HUES64 (cell line): ENCODE results near the gene CDH4.

Experiments
- H3K27ac ChIP-seq: 2 replicates; pipeline ENCODE4 v1.7.0; 2013; ENCODE audit warnings: low read depth, low read length, inconsistent platforms
- H3K27me3 ChIP-seq: 2 replicates; pipeline ENCODE4 v1.6.1; 2013; ENCODE audit warnings: mild to moderate bottlenecking, low read length; ENCODE audit not compliant: insufficient read depth
- H3K36me3 ChIP-seq: 2 replicates; pipeline ENCODE4 v1.6.1; 2013; ENCODE audit warnings: mild to moderate bottlenecking, low read length; ENCODE audit not compliant: insufficient read depth
- H3K4me1 ChIP-seq: 2 replicates; pipeline ENCODE4 v1.6.1; 2013; ENCODE audit warnings: mild to moderate bottlenecking, low read length, moderate library complexity; ENCODE audit not compliant: insufficient read depth
- H3K4me3 ChIP-seq: 2 replicates; pipeline ENCODE4 v1.5.1; 2013; ENCODE audit warnings: mild to moderate bottlenecking, low read length, moderate library complexity
- H3K9ac ChIP-seq: 2 replicates; pipeline ENCODE4 v1.6.1; 2013; ENCODE audit warnings: mild to moderate bottlenecking, low read depth, low read length
- H3K9me3 ChIP-seq: 2 replicates; pipeline ENCODE4 v1.6.1; 2013; ENCODE audit warnings: low read depth, low read length; ENCODE audit not compliant: insufficient read depth
- WGBS: fragments of 150-250, 120-280 bp; methylation state at CpG from one replicate; pipeline ENCODE4 v1.1.7; 2013; ENCODE audit warnings: missing lambda C conversion rate; 5-methylcytosine and 5-hydroxymethylcytosine counted together

The CDH4 gene

DNA sequence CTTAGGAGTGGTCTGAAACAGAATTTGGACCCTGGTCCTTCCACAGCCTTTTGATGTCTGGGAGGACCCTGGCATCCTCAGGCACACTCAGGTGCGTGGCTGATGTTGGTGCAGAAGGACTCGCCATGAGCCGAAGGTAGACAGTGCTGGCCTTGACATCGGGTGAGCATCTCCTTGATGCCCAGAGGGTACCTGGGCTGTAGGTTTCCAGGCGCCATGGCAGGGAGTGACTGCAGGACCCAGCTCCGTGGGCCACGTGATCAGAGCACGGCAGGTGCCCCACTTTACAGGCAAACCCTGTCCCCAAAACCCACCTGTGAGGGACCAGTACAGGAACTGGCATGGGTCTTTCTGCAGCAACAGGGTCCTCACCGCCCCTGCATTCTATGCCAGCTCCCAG lies 319.2 kb downstream of the CDH4 start:
- H3K4me3 ChIP-seq = no peak overlapping the region
- H3K9ac ChIP-seq = no peak overlapping the region
- H3K27me3 ChIP-seq = no peaks in the 10 kb centered on the region
- H3K4me1 ChIP-seq = peaks cover 27% of the 10 kb centered on the region
- H3K9me3 ChIP-seq = no peaks in the 10 kb centered on the region
- H3K36me3 ChIP-seq = no peaks in the 10 kb centered on the region
- no peak overlapping the region for H3K27ac ChIP-seq
- WGBS = 95% methylated on average over 9 of the region's 9 CpGs

DNA sequence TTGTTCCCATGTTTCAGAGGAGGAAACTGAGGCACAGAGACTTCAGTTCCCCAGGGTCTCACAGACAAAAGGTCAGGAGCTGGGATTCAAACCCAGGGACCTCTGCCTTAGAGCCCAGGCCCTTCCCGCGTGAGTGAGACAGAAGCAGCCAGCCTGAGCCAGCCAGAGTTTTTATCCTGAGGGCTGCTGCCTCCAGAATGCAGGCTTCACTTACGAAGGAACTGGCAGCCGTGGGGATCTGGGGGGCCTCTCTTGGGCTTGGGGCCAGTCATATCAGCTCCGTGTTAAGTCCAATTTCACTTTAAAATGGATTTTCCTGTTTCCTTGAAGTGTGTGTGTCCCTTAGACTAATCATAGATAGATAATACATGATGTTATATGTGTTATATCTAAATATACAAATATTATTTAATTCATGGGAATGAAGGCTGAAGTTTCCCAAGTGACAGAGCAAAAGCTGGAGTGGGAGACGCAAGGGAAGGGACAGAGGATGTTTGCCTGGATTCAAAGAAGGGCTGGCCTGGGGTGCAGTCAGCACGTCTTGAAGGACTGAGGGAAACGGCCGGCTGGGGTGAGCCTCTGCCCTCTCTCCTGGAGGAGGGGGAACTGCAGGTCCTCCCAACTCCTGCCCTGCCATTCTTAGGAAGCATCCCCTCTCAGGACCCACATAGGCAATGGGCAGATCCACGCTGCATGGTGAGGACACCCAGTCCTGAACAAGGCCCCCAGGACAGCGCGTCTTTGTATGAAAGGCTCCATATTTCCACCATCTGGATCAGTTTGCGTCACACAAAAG lies 320.1 kb downstream of the CDH4 start:
- H3K4me3 ChIP-seq = no peak overlapping the region
- no peaks in the 10 kb centered on the region for H3K27me3 ChIP-seq
- no peaks in the 10 kb centered on the region for H3K9me3 ChIP-seq
- no peak overlapping the region for H3K9ac ChIP-seq
- WGBS = 90% methylated on average over 13 of the region's 13 CpGs
- H3K4me1 ChIP-seq = peaks cover 18% of the 10 kb centered on the region
- H3K36me3 ChIP-seq = no peaks in the 10 kb centered on the region
- no peak overlapping the region for H3K27ac ChIP-seq

DNA sequence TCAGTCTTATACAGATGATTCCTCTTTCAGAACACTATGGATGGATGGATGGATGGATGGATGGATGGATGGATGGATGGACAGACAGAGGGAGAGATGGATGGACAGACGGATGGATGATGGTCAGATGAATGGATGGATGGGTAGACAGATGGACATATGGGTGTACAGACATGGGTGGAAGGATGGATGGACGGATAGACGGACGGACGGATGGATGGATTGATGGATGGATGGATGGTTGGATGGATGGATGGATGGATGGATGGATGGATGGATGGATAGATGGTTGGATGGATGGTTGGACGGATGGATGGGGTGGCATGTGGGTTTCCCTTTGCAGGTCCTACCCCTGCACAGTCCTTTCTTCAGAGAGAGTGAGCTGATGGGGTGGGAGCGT lies 320.7 kb downstream of the CDH4 start:
- Histone ChIP-seq H3K4me1 (peaks cover 12% of the 10 kb centered on the region; the same call in 1 of the 2 replicates), H3K4me3 (no peak overlapping the region), H3K27me3 (no peaks in the 10 kb centered on the region), H3K36me3 (no peaks in the 10 kb centered on the region), H3K9me3 (no peaks in the 10 kb centered on the region), H3K9ac (no peak overlapping the region), H3K27ac (no peak overlapping the region)
- 80% methylated on average over 7 of the region's 7 CpGs for WGBS

DNA sequence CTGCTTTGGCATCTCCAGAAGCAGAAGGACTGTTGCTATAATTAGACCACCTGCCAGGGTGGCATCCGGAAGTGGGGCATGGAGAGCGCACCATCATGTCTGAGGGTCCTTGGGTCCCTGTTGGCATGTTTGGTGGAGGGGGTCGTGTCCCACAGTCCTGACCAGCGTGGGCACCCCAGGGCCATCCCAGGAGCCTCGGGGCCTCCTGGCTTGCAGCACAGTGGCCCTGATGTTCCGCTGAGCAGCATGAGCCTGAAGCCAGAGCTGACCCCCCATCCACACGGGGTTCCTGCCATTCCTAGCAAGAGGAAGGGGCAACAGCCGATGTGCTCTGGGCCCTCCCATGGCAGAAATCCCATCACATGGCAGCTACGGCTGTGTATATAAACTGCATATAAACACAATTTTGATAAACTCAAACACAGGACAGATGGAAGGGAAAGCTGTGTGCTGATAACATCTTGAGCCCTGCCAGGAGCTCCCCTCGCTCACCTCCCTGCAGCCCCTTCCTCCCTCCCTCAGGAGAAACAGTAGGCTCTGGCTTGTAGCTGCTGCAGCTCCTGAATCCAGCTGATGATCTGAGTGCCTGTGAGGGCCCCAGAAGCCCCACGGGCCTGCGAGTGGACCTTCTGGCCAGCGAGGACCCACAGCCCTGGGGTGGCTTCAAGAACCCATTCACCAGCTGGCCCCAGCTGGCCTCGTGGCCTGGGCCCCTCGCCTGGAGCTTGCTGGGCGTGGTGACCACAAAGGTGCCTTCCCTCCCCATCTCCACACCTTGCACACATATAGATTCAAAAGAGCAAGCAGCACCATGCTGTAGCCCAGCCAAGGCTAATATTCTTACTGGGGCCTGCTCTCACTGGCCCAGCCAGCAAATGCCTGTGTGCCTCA lies 321.6 kb downstream of the CDH4 start:
- H3K4me3 ChIP-seq = no peak overlapping the region
- H3K27me3 ChIP-seq = no peaks in the 10 kb centered on the region
- H3K9ac ChIP-seq = no peak overlapping the region
- no peak overlapping the region for H3K27ac ChIP-seq
- no peaks in the 10 kb centered on the region for H3K36me3 ChIP-seq
- WGBS = 94% methylated on average over 16 of the region's 16 CpGs
- H3K9me3 ChIP-seq = no peaks in the 10 kb centered on the region
- H3K4me1 ChIP-seq = peaks cover 12% of the 10 kb centered on the region; the same call in 1 of the 2 replicates

DNA sequence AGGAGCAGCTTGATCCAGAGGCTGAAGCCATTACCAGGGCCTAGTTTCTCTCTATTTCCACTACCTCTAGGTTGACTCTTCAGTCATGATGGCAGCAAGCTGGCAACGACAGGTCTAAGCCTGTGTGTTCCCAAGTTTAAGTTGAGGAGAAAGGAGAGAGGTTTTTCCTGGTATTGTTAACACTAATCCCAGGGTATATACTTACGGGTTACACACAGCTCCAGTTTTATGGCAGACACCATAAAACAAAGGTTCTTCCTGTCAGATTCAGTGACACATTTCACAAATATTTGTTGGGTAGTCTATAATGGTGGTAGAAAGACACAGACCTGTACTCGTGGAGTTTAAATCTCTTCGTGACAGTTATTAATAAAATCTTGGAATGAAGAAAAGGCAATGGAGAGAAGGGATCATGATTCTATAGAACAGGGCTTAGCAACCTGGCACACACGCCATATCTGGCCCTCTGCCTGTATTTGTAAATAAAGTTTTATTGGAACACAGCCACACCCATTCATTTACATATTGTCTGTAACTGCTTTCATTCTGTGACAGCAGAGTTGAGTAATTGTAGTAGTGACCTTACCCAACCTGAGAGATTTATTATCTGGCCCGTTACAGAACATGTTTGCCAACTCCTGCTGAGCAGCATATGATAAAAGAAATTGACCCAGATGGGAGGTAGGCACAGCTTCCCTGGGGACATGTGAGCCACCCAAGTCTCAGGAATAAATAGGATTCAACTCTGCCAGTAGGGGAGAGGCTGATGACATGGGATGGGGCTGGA lies 323.3 kb downstream of the CDH4 start:
- Histone ChIP-seq H3K4me3 (no peak overlapping the region), H3K27ac (no peak overlapping the region), H3K27me3 (no peaks in the 10 kb centered on the region), H3K4me1 (peaks cover under 1% of the 10 kb centered on the region; the same call in 1 of the 2 replicates), H3K36me3 (no peaks in the 10 kb centered on the region), H3K9me3 (no peaks in the 10 kb centered on the region), H3K9ac (no peak overlapping the region)
- 68% methylated on average over 4 of the region's 6 CpGs for WGBS

DNA sequence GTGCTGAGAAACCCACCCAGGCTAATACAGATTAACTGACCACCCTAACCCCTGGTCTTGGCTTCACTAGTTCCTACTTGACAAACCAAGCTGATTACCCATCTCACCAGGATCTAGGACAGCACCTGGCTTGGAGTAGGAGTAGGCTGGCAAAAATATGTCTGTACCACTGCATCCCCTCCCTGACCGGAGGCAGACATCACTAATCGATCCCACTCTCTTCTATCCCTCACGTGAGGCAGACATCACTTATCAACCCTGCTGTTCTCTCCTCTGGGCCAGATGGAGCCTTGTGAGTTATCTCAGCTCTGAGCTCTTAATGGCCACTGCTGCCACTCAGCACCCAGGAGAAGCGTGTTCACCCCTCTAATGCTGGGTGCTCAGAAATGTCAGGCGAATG lies 324.3 kb downstream of the CDH4 start:
- WGBS = 94% methylated on average over 5 of the region's 5 CpGs
- Histone ChIP-seq H3K36me3 (no peaks in the 10 kb centered on the region), H3K27me3 (no peaks in the 10 kb centered on the region), H3K4me3 (no peak overlapping the region), H3K4me1 (no peaks in the 10 kb centered on the region), H3K9me3 (no peaks in the 10 kb centered on the region), H3K27ac (no peak overlapping the region), H3K9ac (no peak overlapping the region)

DNA sequence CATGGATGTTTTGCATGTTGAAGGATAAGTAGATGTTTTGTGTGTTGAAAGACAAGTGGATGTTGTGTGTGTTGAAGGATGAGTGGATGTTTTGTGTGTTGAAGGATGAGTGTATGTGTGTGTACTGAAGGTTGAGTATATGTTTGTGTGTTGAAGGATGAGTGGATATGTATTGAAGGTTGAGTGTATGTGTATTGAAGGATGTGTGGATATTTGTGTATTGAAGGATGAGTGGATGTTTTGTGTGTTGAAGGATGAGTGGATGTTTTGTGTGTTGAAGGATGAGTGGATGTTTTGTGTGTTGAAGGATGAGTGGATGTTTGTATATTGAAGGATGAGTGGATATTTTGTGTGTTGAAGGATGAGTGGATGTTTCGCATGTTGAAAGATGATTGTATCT lies 325.0 kb downstream of the CDH4 start:
- no peaks in the 10 kb centered on the region for H3K27me3 ChIP-seq
- H3K4me3 ChIP-seq = no peak overlapping the region
- no peaks in the 10 kb centered on the region for H3K4me1 ChIP-seq
- H3K9ac ChIP-seq = no peak overlapping the region
- H3K27ac ChIP-seq = no peak overlapping the region
- 95% methylated on average over 1 of the region's 1 CpG for WGBS
- H3K9me3 ChIP-seq = no peaks in the 10 kb centered on the region
- no peaks in the 10 kb centered on the region for H3K36me3 ChIP-seq

DNA sequence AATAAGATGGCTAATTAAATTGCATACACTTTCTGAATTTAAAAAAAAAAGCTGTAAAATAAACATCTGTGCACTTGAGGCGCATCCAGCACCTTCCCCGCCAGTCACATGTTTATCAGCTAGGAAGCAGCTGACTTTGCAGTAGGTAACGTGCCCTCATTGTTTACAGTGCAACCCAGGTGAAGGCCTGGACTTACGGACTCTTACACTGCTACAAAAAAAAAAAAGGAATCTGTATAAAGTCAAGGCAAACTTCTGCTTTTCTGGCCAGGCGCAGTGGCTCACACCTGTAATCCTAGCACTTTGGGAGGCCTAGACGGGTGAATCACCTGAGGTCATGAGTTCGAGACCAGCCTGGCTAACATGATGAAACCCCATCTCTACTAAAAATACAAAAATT lies 327.8 kb downstream of the CDH4 start:
- Histone ChIP-seq H3K27ac (no peak overlapping the region), H3K36me3 (no peaks in the 10 kb centered on the region), H3K27me3 (no peaks in the 10 kb centered on the region), H3K4me3 (no peak overlapping the region), H3K4me1 (no peaks in the 10 kb centered on the region), H3K9ac (no peak overlapping the region), H3K9me3 (no peaks in the 10 kb centered on the region)
- WGBS = 97% methylated on average over 7 of the region's 7 CpGs

DNA sequence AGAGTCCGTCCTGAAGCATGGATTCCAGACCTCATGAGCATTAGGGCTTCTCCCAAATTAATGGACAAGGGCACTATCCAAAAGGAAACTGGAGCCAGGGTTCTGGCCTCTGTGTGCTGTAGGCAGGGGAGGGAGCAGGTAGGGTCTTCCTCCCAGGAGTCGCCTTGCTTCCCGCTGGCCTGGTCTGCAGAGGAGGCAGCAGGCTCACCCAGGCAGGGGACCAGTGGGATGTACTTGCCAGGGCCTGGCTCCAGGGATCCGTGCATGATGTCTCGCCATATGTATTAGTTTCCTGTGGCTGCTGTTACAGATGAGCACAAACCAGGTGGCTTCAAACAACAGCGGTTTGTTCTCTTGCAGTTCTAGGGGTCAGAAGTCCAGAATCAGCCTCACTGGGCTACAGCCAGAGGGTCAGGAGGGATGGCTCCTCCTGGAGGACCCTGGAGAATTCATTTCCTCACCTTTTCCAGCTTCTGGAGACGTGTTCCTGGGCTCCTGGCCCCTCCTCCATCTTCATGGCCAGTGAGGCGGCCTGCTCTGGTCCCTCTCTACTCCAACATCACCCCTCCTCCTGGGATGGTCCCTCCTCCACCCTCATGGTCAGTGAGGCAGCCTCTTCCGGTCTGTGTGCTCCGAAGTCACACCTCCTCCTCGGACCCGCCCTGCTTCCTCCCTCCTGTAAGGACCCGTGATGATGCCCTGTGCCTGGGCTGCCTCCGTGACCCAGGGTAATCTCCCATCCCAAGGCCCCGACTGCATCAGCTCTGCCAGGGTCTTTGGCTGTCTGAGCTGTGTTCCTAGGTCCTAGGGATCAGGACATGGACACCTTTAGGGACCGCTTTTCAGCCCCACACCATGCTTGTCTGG lies 329.1 kb downstream of the CDH4 start:
- H3K4me1 ChIP-seq = no peaks in the 10 kb centered on the region
- H3K27me3 ChIP-seq = no peaks in the 10 kb centered on the region
- no peak overlapping the region for H3K4me3 ChIP-seq
- no peaks in the 10 kb centered on the region for H3K9me3 ChIP-seq
- H3K9ac ChIP-seq = no peak overlapping the region
- H3K36me3 ChIP-seq = no peaks in the 10 kb centered on the region
- 89% methylated on average over 16 of the region's 16 CpGs for WGBS
- no peak overlapping the region for H3K27ac ChIP-seq

DNA sequence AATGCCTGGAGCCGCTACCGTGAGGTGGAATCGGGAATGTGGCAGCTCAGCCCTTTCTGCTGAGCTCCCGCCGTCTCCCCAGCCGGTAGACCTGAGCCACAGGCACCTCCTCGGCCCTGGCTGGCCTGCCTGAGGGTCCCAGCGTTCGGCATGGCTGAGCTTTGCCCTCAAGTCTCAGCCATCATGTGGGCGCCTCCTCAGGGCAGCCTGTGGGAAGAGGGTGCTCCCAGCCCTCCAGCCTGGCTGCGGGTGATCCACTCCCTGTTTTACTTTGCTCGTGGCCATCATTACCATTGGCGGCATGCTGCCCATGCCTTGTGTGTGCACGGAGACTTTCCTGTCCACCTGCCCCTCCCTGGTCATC lies 329.7 kb downstream of the CDH4 start:
- Histone ChIP-seq H3K9ac (no peak overlapping the region), H3K27me3 (no peaks in the 10 kb centered on the region), H3K36me3 (no peaks in the 10 kb centered on the region), H3K9me3 (no peaks in the 10 kb centered on the region), H3K27ac (no peak overlapping the region), H3K4me3 (no peak overlapping the region), H3K4me1 (no peaks in the 10 kb centered on the region)
- 80% methylated on average over 14 of the region's 14 CpGs for WGBS
